H9 (cell line): ENCODE measurements around the gene TMPRSS3. TPM values are rescaled to one million over a fixed set of nuclear protein-coding genes. Genes with fewer than 3 reads are reported as not detected.

Experiments used
- DNase-seq: peaks from one replicate; pipeline ENCODE4 v3.0.0-alpha.2; 2017
- H2AFZ ChIP-seq: one replicate; pipeline ENCODE4 v1.6.1; 2013; ENCODE audit warnings: mild to moderate bottlenecking, low read length, control low read depth, moderate library complexity
- H2AK5ac ChIP-seq: 2 replicates; pipeline ENCODE4 v1.6.1; 2013; ENCODE audit warnings: low read length, control low read depth, mixed read lengths; ENCODE audit not compliant: insufficient read length
- H2BK120ac ChIP-seq: one replicate; pipeline ENCODE4 v1.6.1; 2013; ENCODE audit warnings: low read depth, mild to moderate bottlenecking, low read length, control low read depth, inconsistent platforms; ENCODE audit not compliant: poor library complexity, severe bottlenecking
- H2BK12ac ChIP-seq: 2 replicates; pipeline ENCODE4 v1.6.1; 2013; ENCODE audit warnings: low read length, control low read depth, mixed read lengths, low read depth; ENCODE audit not compliant: insufficient read length
- H2BK15ac ChIP-seq: 2 replicates; pipeline ENCODE4 v1.6.1; 2013; ENCODE audit warnings: low read depth, low read length, control low read depth
- H2BK20ac ChIP-seq: one replicate; pipeline ENCODE4 v1.6.1; 2013; ENCODE audit warnings: low read depth, mild to moderate bottlenecking, low read length, control low read depth, inconsistent platforms; ENCODE audit not compliant: poor library complexity, severe bottlenecking
- H2BK5ac ChIP-seq: 2 replicates; pipeline ENCODE4 v1.6.1; 2013; ENCODE audit warnings: low read length, control low read depth, mixed read lengths; ENCODE audit not compliant: insufficient read length
- H3K14ac ChIP-seq: 2 replicates; pipeline ENCODE4 v1.6.1; 2013; ENCODE audit warnings: low read length, control low read depth; ENCODE audit not compliant: insufficient read depth
- H3K18ac ChIP-seq: 2 replicates; pipeline ENCODE4 v1.6.1; 2013; ENCODE audit warnings: low read depth, mild to moderate bottlenecking, mixed read lengths, low read length, control low read depth; ENCODE audit not compliant: insufficient read length
- H3K23ac ChIP-seq: 2 replicates; pipeline ENCODE4 v1.6.1; 2013; ENCODE audit warnings: low read length, control low read depth, mixed read lengths, low read depth; ENCODE audit not compliant: insufficient read length
- H3K23me2 ChIP-seq: 2 replicates; pipeline ENCODE4 v1.6.1; 2013; ENCODE audit warnings: low read depth, mild to moderate bottlenecking, mixed read lengths, low read length, control low read depth; ENCODE audit not compliant: insufficient read length, poor library complexity, severe bottlenecking
- H3K27ac ChIP-seq: 2 replicates; pipeline ENCODE4 v1.5.1; 2013; ENCODE audit warnings: low read length, control low read depth, mixed read lengths, low read depth; ENCODE audit not compliant: insufficient read length
- H3K27me3 ChIP-seq: 2 replicates; pipeline ENCODE4 v1.6.1; 2013; ENCODE audit warnings: low read length, control low read depth, inconsistent platforms; ENCODE audit not compliant: insufficient read depth
- H3K4ac ChIP-seq: 2 replicates; pipeline ENCODE4 v1.6.1; 2013; ENCODE audit warnings: low read depth, mild to moderate bottlenecking, control low read depth, inconsistent platforms, low read length, moderate library complexity
- H3K4me1 ChIP-seq: 2 replicates; pipeline ENCODE4 v1.6.1; 2013; ENCODE audit warnings: low read length, control low read depth, inconsistent platforms; ENCODE audit not compliant: insufficient read depth
- H3K4me2 ChIP-seq: 2 replicates; pipeline ENCODE4 v1.6.1; 2013; ENCODE audit warnings: low read length, control low read depth, mixed read lengths; ENCODE audit not compliant: insufficient read length, insufficient read depth
- H3K56ac ChIP-seq: 2 replicates; pipeline ENCODE4 v1.6.1; 2013; ENCODE audit warnings: low read depth, mild to moderate bottlenecking, mixed read lengths, low read length, control low read depth; ENCODE audit not compliant: insufficient read length
- H3K79me1 ChIP-seq: 2 replicates; pipeline ENCODE4 v1.6.1; 2013; ENCODE audit warnings: low read depth, mild to moderate bottlenecking, moderate library complexity, low read length, control low read depth, inconsistent platforms; ENCODE audit not compliant: insufficient read depth, poor library complexity, severe bottlenecking
- H3K79me2 ChIP-seq: 2 replicates; pipeline ENCODE4 v1.6.1; 2013; ENCODE audit warnings: low read length, control low read depth, inconsistent platforms; ENCODE audit not compliant: insufficient read depth
- H3K9ac ChIP-seq: 2 replicates; pipeline ENCODE4 v1.6.1; 2013; ENCODE audit warnings: low read length, control low read depth, mixed read lengths; ENCODE audit not compliant: insufficient read length; ENCODE audit errors: extremely low read depth
- H3K9me3 ChIP-seq: one replicate; pipeline ENCODE4 v1.6.1; 2013; ENCODE audit warnings: low read depth, low read length, inconsistent platforms; ENCODE audit not compliant: control insufficient read depth
- H3T11ph ChIP-seq: one replicate; pipeline ENCODE4 v1.6.1; 2013; ENCODE audit warnings: mild to moderate bottlenecking, low read length, control low read depth, inconsistent platforms
- H4K20me1 ChIP-seq: one replicate; pipeline ENCODE4 v1.6.1; 2013; ENCODE audit not compliant: control insufficient read depth, insufficient read length, insufficient read depth
- H4K5ac ChIP-seq: 2 replicates; pipeline ENCODE4 v1.6.1; 2013; ENCODE audit warnings: low read depth, mild to moderate bottlenecking, mixed read lengths, low read length, control low read depth; ENCODE audit not compliant: insufficient read length
- H4K8ac ChIP-seq: replicated peaks from 2 replicates; pipeline ENCODE4 v1.6.1; 2013; ENCODE audit warnings: low read length, control low read depth, mixed read lengths, low read depth; ENCODE audit not compliant: insufficient read length
- H4K91ac ChIP-seq: 2 replicates; pipeline ENCODE4 v1.6.1; 2013; ENCODE audit warnings: low read depth, mild to moderate bottlenecking, moderate library complexity, mixed read lengths, low read length, control low read depth; ENCODE audit not compliant: insufficient read length
- H3K27ac Mint-ChIP-seq, 3 experiments: 2 replicates in 2 of 3; 3 replicates in 1 of 3; pipeline ENCODE4 v1.8.0; 2020 to 2021; ENCODE audit warnings: mixed read lengths in 3 of 3, mild to moderate bottlenecking in 1 of 3, moderate library complexity in 1 of 3
- H3K27me3 Mint-ChIP-seq: 2 replicates; pipeline ENCODE4 v1.8.0; 2021; ENCODE audit warnings: low read depth, mild to moderate bottlenecking, moderate library complexity, mixed read lengths
- H3K36me3 Mint-ChIP-seq, 3 experiments: 2 replicates in 2 of 3; 3 replicates in 1 of 3; pipeline ENCODE4 v1.8.0; 2020 to 2021; ENCODE audit warnings: low read depth in 3 of 3, mixed read lengths in 3 of 3; ENCODE audit not compliant: insufficient read depth in 1 of 3
- H3K4me1 Mint-ChIP-seq, 2 experiments: 2 replicates each; pipeline ENCODE4 v1.8.0; 2020; ENCODE audit warnings: mixed read lengths in 2 of 2
- H3K4me3 Mint-ChIP-seq, 2 experiments: 2 replicates in 1 of 2; 3 replicates in 1 of 2; pipeline ENCODE4 v1.8.0; 2020 to 2021; ENCODE audit warnings: mild to moderate bottlenecking in 2 of 2, mixed read lengths in 2 of 2, moderate library complexity in 1 of 2
- H3K9me3 Mint-ChIP-seq, 2 experiments: 2 replicates in 1 of 2; 3 replicates in 1 of 2; pipeline ENCODE4 v1.8.0; 2020; ENCODE audit warnings: mild to moderate bottlenecking in 2 of 2, mixed read lengths in 2 of 2, moderate library complexity in 1 of 2
- WGBS: extraction: QIAGEN DNeasy Blood & Tissue Kit; methylation state at CpG from one replicate; pipeline ENCODE4 v1.1.7; 2013; ENCODE audit warnings: missing lambda C conversion rate, low lambda C conversion rate, mixed read lengths; ENCODE audit not compliant: insufficient read length; ENCODE audit errors: extremely low coverage; 5-methylcytosine and 5-hydroxymethylcytosine counted together
- total RNA-seq: library from RNA; stranded (reverse); gene quantifications from 2 replicates; pipeline ENCODE4 v1.2.1, GENCODE V29; 2021
- TF ChIP-seq, protein P1 (sequence below): fragments of 200-600 bp; sonication (generic); conservative IDR thresholded peaks from 3 replicates; pipeline ENCODE4 v1.8.0; 2021; ENCODE audit warnings: antibody characterized with exemption, mild to moderate bottlenecking

TMPRSS3 gene
- total RNA-seq, 1 experiment from 2014 or later, result 0.31 TPM

GRCh38 chr21:42423685-42424084 lies 27.8 kb upstream of the TMPRSS3 start:
- H4K8ac ChIP-seq, result no peak overlapping the region
- H3K4ac ChIP-seq, result no peak overlapping the region
- H3T11ph ChIP-seq, result no peak overlapping the region
- no peaks in the 10 kb centered on the region for H4K20me1 ChIP-seq
- no peak for DNase-seq
- H3K79me2 ChIP-seq, result no peaks in the 10 kb centered on the region
- no peaks in the 10 kb centered on the region for H3K79me1 ChIP-seq
- H3K18ac ChIP-seq, result no peak overlapping the region
- H3K27ac Mint-ChIP-seq, result no peak overlapping the region
- H2BK15ac ChIP-seq, result no peak overlapping the region
- H3K4me2 ChIP-seq, result no peak overlapping the region
- no peak overlapping the region for H4K91ac ChIP-seq
- H3K23ac ChIP-seq, result no peak overlapping the region
- H3K4me3 Mint-ChIP-seq, result no peak overlapping the region
- no peak overlapping the region for H2AK5ac ChIP-seq
- H3K9me3 ChIP-seq, result no peaks in the 10 kb centered on the region
- no peak overlapping the region for H3K14ac ChIP-seq
- H4K5ac ChIP-seq, result no peak overlapping the region
- H3K9ac ChIP-seq, result no peak overlapping the region
- no peak overlapping the region for H2BK5ac ChIP-seq
- H2BK120ac ChIP-seq, result no peak overlapping the region
- H2AFZ ChIP-seq, result no peak overlapping the region
- no peak overlapping the region for H3K56ac ChIP-seq
- H3K4me1 Mint-ChIP-seq, result no peaks in the 10 kb centered on the region
- no peaks in the 10 kb centered on the region for H3K36me3 Mint-ChIP-seq
- no peak overlapping the region for H2BK20ac ChIP-seq
- peaks cover 46% of the 10 kb centered on the region for H3K27me3 Mint-ChIP-seq
- H3K27me3 ChIP-seq, result no peaks in the 10 kb centered on the region
- no peaks in the 10 kb centered on the region for H3K23me2 ChIP-seq
- H3K9me3 Mint-ChIP-seq, result no peaks in the 10 kb centered on the region; a peak in 1 of 5 replicates
- no peak overlapping the region for H3K27ac ChIP-seq
- H2BK12ac ChIP-seq, result no peak overlapping the region
- no CpG with 5 or more reads among the region's 2 CpGs for WGBS
- H3K4me1 ChIP-seq, result no peaks in the 10 kb centered on the region
- TF ChIP-seq, protein P1, sequence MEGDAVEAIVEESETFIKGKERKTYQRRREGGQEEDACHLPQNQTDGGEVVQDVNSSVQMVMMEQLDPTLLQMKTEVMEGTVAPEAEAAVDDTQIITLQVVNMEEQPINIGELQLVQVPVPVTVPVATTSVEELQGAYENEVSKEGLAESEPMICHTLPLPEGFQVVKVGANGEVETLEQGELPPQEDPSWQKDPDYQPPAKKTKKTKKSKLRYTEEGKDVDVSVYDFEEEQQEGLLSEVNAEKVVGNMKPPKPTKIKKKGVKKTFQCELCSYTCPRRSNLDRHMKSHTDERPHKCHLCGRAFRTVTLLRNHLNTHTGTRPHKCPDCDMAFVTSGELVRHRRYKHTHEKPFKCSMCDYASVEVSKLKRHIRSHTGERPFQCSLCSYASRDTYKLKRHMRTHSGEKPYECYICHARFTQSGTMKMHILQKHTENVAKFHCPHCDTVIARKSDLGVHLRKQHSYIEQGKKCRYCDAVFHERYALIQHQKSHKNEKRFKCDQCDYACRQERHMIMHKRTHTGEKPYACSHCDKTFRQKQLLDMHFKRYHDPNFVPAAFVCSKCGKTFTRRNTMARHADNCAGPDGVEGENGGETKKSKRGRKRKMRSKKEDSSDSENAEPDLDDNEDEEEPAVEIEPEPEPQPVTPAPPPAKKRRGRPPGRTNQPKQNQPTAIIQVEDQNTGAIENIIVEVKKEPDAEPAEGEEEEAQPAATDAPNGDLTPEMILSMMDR, result no peak
